ENCODE results near the gene ECD. TPM values are rescaled to one million over a fixed set of nuclear protein-coding genes. Genes with fewer than 3 reads are reported as not detected.

The ECD gene
- total and polyA plus RNA-seq, 2 experiments from 2014 or later, result 21.3 to 37.3 TPM

DNA sequence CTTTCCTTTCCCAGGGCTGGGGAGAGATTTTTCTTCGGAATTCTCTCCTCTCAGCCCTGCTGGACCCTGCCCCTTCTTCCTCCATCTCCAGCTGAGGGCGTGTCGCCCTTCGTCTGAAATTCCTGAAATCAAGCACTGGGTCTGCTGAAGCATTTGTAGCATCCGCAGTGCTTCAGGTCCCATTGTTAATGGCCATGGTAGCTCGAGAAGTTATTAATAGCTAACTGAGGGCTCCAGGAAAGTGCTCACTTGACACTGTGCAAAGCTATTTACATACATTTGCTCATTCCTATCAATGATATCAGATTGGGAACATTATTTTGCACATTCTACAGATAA is 626 bp upstream of the ECD start:
- peak overlapping the region; percentile 99 for H3K9ac ChIP-seq
- H3K79me2 ChIP-seq (ENCODE audit: insufficient read depth), result peaks cover 66% of the 10 kb centered on the region
- in situ Hi-C loops (cut with MboI), result no loop called here
- no peak for DNase-seq
- 1 to 5% methylated on average over 6 of the region's 6 CpGs for WGBS, 2 experiments (ENCODE audit: low coverage in 1 of 2, low lambda C conversion rate in 2 of 2, missing lambda C conversion rate in 2 of 2)
- H3K36me3 ChIP-seq (ENCODE audit: low read depth), result no peaks in the 10 kb centered on the region
- H3K4me1 ChIP-seq (ENCODE audit: insufficient read depth), result peaks cover 16% of the 10 kb centered on the region
- no peaks in the 10 kb centered on the region for H3K9me2 ChIP-seq (ENCODE audit: insufficient read depth)
- no peaks in the 10 kb centered on the region for H3K27me3 ChIP-seq (replicated peaks; ENCODE audit: insufficient read depth)
- peak overlapping the region; percentile 98 for H3K4me3 ChIP-seq
- H3K4me2 ChIP-seq (ENCODE audit: unreplicated experiment), result peak overlapping the region; percentile 97
- H3K9me3 ChIP-seq (ENCODE audit: low read depth), result no peaks in the 10 kb centered on the region
- peaks cover 23% of the 10 kb centered on the region for H3F3A ChIP-seq (ENCODE audit: insufficient read depth)
- peak overlapping the region; percentile 97 for H3K27ac ChIP-seq
- peak overlapping the region; percentile 89 for H2AFZ ChIP-seq
- no peaks in the 10 kb centered on the region for H4K20me1 ChIP-seq (ENCODE audit: insufficient read depth)
- TF ChIP-seq EZH2phosphoT487 (IDR thresholded peaks at IDR 0.05; ENCODE audit: insufficient read depth, low read depth), result no peak
- TF ChIP-seq EZH2 (IDR thresholded peaks at IDR 0.05; ENCODE audit: insufficient read depth, poor library complexity, severe bottlenecking), result no peak

DNA sequence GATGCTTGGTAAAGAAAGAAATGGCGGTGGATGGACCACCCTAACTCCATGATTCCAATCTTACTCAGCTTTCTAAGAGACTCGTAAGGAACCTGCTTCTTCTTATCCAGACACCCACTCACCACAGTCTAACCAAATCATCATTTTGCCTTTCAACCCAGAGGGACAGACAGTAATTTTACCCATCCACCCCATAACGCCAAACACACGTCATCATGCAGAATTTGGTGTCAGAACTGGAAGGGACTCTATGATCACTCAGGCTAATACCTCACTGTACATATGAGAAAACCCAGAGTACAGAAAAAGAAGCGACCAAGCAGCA is 388 bp downstream of the ECD start:
- in situ Hi-C loops (cut with MboI), result no loop called here
- Histone ChIP-seq H3K27ac (peak overlapping the region; percentile 97), H3K4me3 (peak overlapping the region; percentile 98), H3K9me3 (ENCODE audit: low read depth) (no peaks in the 10 kb centered on the region), H3K79me2 (ENCODE audit: insufficient read depth) (peaks cover 73% of the 10 kb centered on the region), H3K4me1 (ENCODE audit: insufficient read depth) (peaks cover 26% of the 10 kb centered on the region), H3K9me2 (ENCODE audit: insufficient read depth) (no peaks in the 10 kb centered on the region), H3F3A (ENCODE audit: insufficient read depth) (peaks cover 33% of the 10 kb centered on the region), H3K27me3 (replicated peaks; ENCODE audit: insufficient read depth) (no peaks in the 10 kb centered on the region), H3K9ac (peak overlapping the region; percentile 99), H3K36me3 (ENCODE audit: low read depth) (no peaks in the 10 kb centered on the region), H3K4me2 (ENCODE audit: unreplicated experiment) (peak overlapping the region; percentile 97), H4K20me1 (ENCODE audit: insufficient read depth) (no peaks in the 10 kb centered on the region), H2AFZ (peak overlapping the region; percentile 89)
- peak; percentile 59 for DNase-seq
- TF ChIP-seq EZH2phosphoT487 (IDR thresholded peaks at IDR 0.05; ENCODE audit: insufficient read depth, low read depth) (no peak), EZH2 (IDR thresholded peaks at IDR 0.05; ENCODE audit: insufficient read depth, poor library complexity, severe bottlenecking) (no peak)
- WGBS, 2 experiments (ENCODE audit: low coverage in 1 of 2, low lambda C conversion rate in 2 of 2, missing lambda C conversion rate in 2 of 2), result 1 to 2% methylated on average over 5 of the region's 5 CpGs

DNA sequence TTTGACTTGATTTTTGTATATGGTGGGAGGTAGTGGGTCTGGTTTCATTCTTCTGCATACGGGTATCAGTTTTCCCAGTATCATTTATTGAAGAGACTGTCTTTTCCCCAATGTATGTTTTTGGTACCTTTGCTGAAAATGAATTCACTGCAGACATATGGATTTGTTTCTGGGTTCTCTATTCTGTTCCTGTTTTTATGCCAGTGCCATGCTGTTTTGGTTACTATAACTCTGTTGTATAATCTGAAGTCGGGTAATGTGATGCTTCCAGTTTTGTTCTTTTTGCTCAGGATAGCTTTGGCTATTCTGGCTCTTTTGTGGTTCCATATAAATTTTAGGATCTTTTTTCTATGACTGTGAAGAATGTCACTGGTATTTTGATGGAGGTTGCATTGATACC is 836 bp downstream of the ECD start:
- Histone ChIP-seq H3K4me2 (ENCODE audit: unreplicated experiment) (peak overlapping the region; percentile 97), H3K4me1 (ENCODE audit: insufficient read depth) (peaks cover 31% of the 10 kb centered on the region), H2AFZ (no peak overlapping the region; the same call in 1 of the 2 replicates), H3K27me3 (replicated peaks; ENCODE audit: insufficient read depth) (no peaks in the 10 kb centered on the region), H3K4me3 (peak overlapping the region; percentile 98), H3K79me2 (ENCODE audit: insufficient read depth) (peaks cover 77% of the 10 kb centered on the region), H3F3A (ENCODE audit: insufficient read depth) (peaks cover 38% of the 10 kb centered on the region), H3K9me3 (ENCODE audit: low read depth) (no peaks in the 10 kb centered on the region), H3K9me2 (ENCODE audit: insufficient read depth) (no peaks in the 10 kb centered on the region), H3K27ac (peak overlapping the region; percentile 97), H4K20me1 (ENCODE audit: insufficient read depth) (no peaks in the 10 kb centered on the region), H3K9ac (peak overlapping the region; percentile 99), H3K36me3 (ENCODE audit: low read depth) (no peaks in the 10 kb centered on the region)
- 95 to 97% methylated on average over 2 of the region's 2 CpGs for WGBS, 2 experiments (ENCODE audit: low coverage in 1 of 2, low lambda C conversion rate in 2 of 2, missing lambda C conversion rate in 2 of 2)
- TF ChIP-seq EZH2 (IDR thresholded peaks at IDR 0.05; ENCODE audit: insufficient read depth, poor library complexity, severe bottlenecking) (no peak), EZH2phosphoT487 (IDR thresholded peaks at IDR 0.05; ENCODE audit: insufficient read depth, low read depth) (no peak)
- DNase-seq, result no peak
- in situ Hi-C loops (cut with MboI), result no loop called here

DNA sequence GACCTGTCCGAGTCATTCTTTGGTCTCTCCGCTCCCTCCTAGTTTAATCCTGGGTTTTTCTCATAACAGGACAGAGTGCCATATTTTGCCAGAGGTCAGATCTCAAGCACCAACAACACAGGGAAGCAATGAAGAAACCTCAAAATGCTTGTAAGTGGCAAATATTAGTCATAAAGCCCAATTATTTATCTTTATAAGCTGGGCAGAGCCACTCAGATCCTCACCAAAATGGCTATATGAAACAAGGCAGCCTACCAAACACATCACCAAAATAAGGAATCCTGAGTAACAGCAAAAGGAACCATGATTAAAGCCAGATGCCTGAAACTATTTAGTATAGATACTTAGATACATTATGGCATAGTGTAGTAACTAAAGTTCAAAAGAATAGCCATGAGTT is 4.7 kb downstream of the ECD start:
- Histone ChIP-seq H3K27ac (peak overlapping the region; percentile 94), H2AFZ (no peak overlapping the region), H4K20me1 (ENCODE audit: insufficient read depth) (no peaks in the 10 kb centered on the region), H3K4me2 (ENCODE audit: unreplicated experiment) (peak overlapping the region; percentile 41), H3K79me2 (ENCODE audit: insufficient read depth) (peaks cover 92% of the 10 kb centered on the region), H3F3A (ENCODE audit: insufficient read depth) (peaks cover 47% of the 10 kb centered on the region), H3K4me1 (ENCODE audit: insufficient read depth) (peaks cover 38% of the 10 kb centered on the region), H3K9ac (peak overlapping the region; percentile 68), H3K9me3 (ENCODE audit: low read depth) (no peaks in the 10 kb centered on the region), H3K9me2 (ENCODE audit: insufficient read depth) (no peaks in the 10 kb centered on the region), H3K36me3 (ENCODE audit: low read depth) (0 out of 2 replicates have a peak, but pooled peaks cover 4% of the 10 kb centered on the region), H3K27me3 (replicated peaks; ENCODE audit: insufficient read depth) (no peaks in the 10 kb centered on the region), H3K4me3 (no peak overlapping the region)
- in situ Hi-C loops (cut with MboI), result no loop called here
- peak; percentile 83 for DNase-seq
- TF ChIP-seq EZH2phosphoT487 (IDR thresholded peaks at IDR 0.05; ENCODE audit: insufficient read depth, low read depth) (no peak), EZH2 (IDR thresholded peaks at IDR 0.05; ENCODE audit: insufficient read depth, poor library complexity, severe bottlenecking) (no peak)
- WGBS, 2 experiments (ENCODE audit: low coverage in 1 of 2, low lambda C conversion rate in 2 of 2, missing lambda C conversion rate in 2 of 2), result 94 to 98% methylated on average over 2 of the region's 2 CpGs

DNA sequence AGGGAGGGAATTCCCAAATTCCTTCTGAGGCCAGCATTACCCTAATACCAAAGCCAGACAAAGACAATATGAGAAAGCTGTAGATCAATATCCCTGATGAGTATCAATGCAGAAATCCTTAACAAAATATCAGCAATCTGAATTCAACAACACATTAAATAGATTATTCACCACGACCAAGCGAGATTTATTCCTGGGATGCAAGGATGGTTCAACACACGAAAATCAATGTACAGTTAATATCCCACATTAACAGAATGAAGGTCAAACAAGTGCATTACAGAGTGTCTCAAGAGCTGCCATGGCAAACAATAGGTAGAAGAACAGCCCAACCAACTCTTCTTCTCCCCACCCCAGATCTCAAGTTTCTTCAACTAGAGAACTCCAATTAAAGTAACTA is 6.1 kb downstream of the ECD start:
- in situ Hi-C loops (cut with MboI), result no loop called here
- H3K36me3 ChIP-seq (ENCODE audit: low read depth), result 0 out of 2 replicates have a peak, but pooled peaks cover 8% of the 10 kb centered on the region
- WGBS, 2 experiments (ENCODE audit: low coverage in 1 of 2, low lambda C conversion rate in 2 of 2, missing lambda C conversion rate in 2 of 2), result 92 to 96% methylated on average over 3 of the region's 3 CpGs

More for the DNA sequence above, 6.1 kb downstream of the ECD start:
- H3K4me3 ChIP-seq, result no peak overlapping the region
- H3K27ac ChIP-seq, result peak overlapping the region; percentile 94; the same call in 1 of the 2 replicates
- H3K9me2 ChIP-seq (ENCODE audit: insufficient read depth), result no peaks in the 10 kb centered on the region
- H3K4me1 ChIP-seq (ENCODE audit: insufficient read depth), result peaks cover 33% of the 10 kb centered on the region
- TF ChIP-seq EZH2 (IDR thresholded peaks at IDR 0.05; ENCODE audit: insufficient read depth, poor library complexity, severe bottlenecking) (no peak), EZH2phosphoT487 (IDR thresholded peaks at IDR 0.05; ENCODE audit: insufficient read depth, low read depth) (no peak)
- no peak overlapping the region for H2AFZ ChIP-seq
- peaks cover 47% of the 10 kb centered on the region for H3F3A ChIP-seq (ENCODE audit: insufficient read depth)
- no peak overlapping the region for H3K4me2 ChIP-seq (ENCODE audit: unreplicated experiment)
- H3K79me2 ChIP-seq (ENCODE audit: insufficient read depth), result peaks cover 94% of the 10 kb centered on the region
- no peaks in the 10 kb centered on the region for H4K20me1 ChIP-seq (ENCODE audit: insufficient read depth)
- H3K9ac ChIP-seq, result no peak overlapping the region
- H3K27me3 ChIP-seq (replicated peaks; ENCODE audit: insufficient read depth), result no peaks in the 10 kb centered on the region
- no peak for DNase-seq
- H3K9me3 ChIP-seq (ENCODE audit: low read depth), result no peaks in the 10 kb centered on the region

All from GM23248 (cell line).